ENCODE results near the gene EI24.

Gene EI24

DNA sequence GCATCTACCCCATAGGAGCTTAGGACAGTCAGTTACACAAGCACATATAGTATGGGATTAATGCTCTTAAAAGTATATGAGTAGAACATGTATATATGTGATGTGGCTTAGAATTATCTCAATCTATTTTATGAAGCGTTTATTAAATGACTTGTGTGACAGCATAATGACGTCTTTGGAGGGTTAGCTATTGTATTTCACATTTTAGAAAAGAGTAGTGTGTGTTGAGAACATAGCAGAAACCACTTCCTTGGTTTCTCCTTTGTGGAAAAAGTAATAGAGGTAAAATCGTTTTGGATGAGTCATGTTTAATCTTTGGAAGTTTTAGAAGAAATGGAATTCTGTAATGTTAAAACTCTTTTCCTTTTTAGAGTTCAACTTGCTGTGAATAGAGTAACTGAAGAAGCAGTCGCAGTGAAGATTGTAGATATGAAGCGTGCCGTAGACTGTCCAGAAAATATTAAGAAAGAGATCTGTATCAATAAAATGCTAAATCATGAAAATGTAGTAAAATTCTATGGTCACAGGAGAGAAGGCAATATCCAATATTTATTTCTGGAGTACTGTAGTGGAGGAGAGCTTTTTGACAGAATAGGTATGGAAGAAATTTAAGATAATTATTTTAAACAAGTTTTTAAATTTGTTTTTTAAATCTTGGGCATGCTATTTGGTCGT lies 58.1 kb downstream of the EI24 start:
- no peak for DNase-seq (ENCODE audit: low read depth)
